H1 (cell line): Measurements from ENCODE around the gene ACSL6. TPM values are rescaled to one million over a fixed set of nuclear protein-coding genes. Genes with fewer than 3 reads are reported as not detected.

ENCODE experiments used
- CTCF ChIA-PET: fragments of 300-600 bp; sonication (Branson Sonifier 250); formaldehyde crosslinking; loops from one replicate; lab custom pipeline; 2021; ENCODE audit not compliant: partially characterized antibody; lab: Charles Lee
- POLR2A ChIA-PET: fragments of 300-600 bp; sonication (Branson Sonifier 250); formaldehyde crosslinking; loops from one replicate; lab custom pipeline; 2021; ENCODE audit warnings: inconsistent platforms; ENCODE audit not compliant: partially characterized antibody; lab: Charles Lee
- DNase-seq, 2 experiments: peaks; one replicate each; pipeline versions ENCODE4 v3.0.0 to v3.0.0-alpha.2; 2010 to 2022; ENCODE audit warnings: low spot score in 2 of 2, low read depth in 1 of 2, mixed read lengths in 1 of 2
- FAIRE-seq: peaks from 2 replicates; lab custom pipeline; 2011; peaks lifted over from hg19 to GRCh38; lab: Jason Lieb, UNC
- H2AFZ ChIP-seq: 2 replicates; pipeline ENCODE4 v1.8.1; 2012; ENCODE audit warnings: low read length, inconsistent platforms
- H2AK5ac ChIP-seq: 2 replicates; pipeline ENCODE4 v1.6.1; 2013; ENCODE audit warnings: low read depth, low read length
- H2BK120ac ChIP-seq: replicated peaks from 2 replicates; pipeline ENCODE3; 2013; ENCODE audit warnings: low read depth, low read length, inconsistent platforms
- H2BK12ac ChIP-seq: 2 replicates; pipeline ENCODE4 v1.6.1; 2013; ENCODE audit warnings: low read depth, low read length
- H2BK15ac ChIP-seq: 2 replicates; pipeline ENCODE4 v1.6.1; 2013; ENCODE audit warnings: low read length
- H2BK20ac ChIP-seq: 2 replicates; pipeline ENCODE4 v1.6.1; 2013; ENCODE audit warnings: low read length
- H2BK5ac ChIP-seq: 2 replicates; pipeline ENCODE4 v1.6.1; 2013; ENCODE audit warnings: low read depth, low read length
- H3K14ac ChIP-seq: 2 replicates; pipeline ENCODE4 v1.6.1; 2013; ENCODE audit warnings: inconsistent platforms; ENCODE audit not compliant: insufficient read length
- H3K18ac ChIP-seq: 2 replicates; pipeline ENCODE4 v1.6.1; 2013; ENCODE audit warnings: low read length; ENCODE audit errors: extremely low read depth
- H3K23ac ChIP-seq: 2 replicates; pipeline ENCODE4 v1.6.1; 2013; ENCODE audit warnings: inconsistent platforms; ENCODE audit not compliant: insufficient read length
- H3K23me2 ChIP-seq: 2 replicates; pipeline ENCODE4 v1.6.1; 2013; ENCODE audit warnings: low read depth, low read length
- H3K27ac ChIP-seq: 2 replicates; pipeline ENCODE4 v1.6.1; 2011; ENCODE audit warnings: low read depth, low read length, inconsistent platforms
- H3K27me3 ChIP-seq, 4 experiments: replicated peaks in 1 of 4; 1 replicate in 1 of 4; 2 replicates in 3 of 4; pipeline versions ENCODE4 v1.6.1 to v1.8.1; 2011 to 2013; ENCODE audit warnings: low read length in 3 of 4, mild to moderate bottlenecking in 3 of 4, inconsistent platforms in 2 of 4, mixed read lengths in 2 of 4, moderate library complexity in 1 of 4; ENCODE audit not compliant: control insufficient read depth in 3 of 4, insufficient read depth in 3 of 4; ENCODE audit errors: extremely low read depth in 1 of 4
- H3K36me3 ChIP-seq, 4 experiments: 2 replicates each; pipeline versions ENCODE4 v1.6.1 to v1.8.1; 2011 to 2013; ENCODE audit warnings: mild to moderate bottlenecking in 4 of 4, low read length in 3 of 4, moderate library complexity in 2 of 4, control low read depth in 1 of 4, inconsistent platforms in 1 of 4; ENCODE audit not compliant: insufficient read depth in 4 of 4, control insufficient read depth in 2 of 4
- H3K4ac ChIP-seq: replicated peaks from 2 replicates; pipeline ENCODE3; 2013; ENCODE audit warnings: low read length, low read depth, mixed read lengths, inconsistent platforms; ENCODE audit not compliant: insufficient read length
- H3K4me1 ChIP-seq, 4 experiments: replicated peaks in 1 of 4; 1 replicate in 1 of 4; 2 replicates in 3 of 4; pipeline versions ENCODE4 v1.6.1 to v1.8.1; 2011 to 2013; ENCODE audit warnings: low read length in 3 of 4, inconsistent platforms in 2 of 4, mixed read lengths in 1 of 4; ENCODE audit not compliant: insufficient read depth in 4 of 4, control insufficient read depth in 3 of 4
- H3K4me2 ChIP-seq, 2 experiments: 2 replicates each; pipeline versions ENCODE4 v1.6.1 to v1.8.1; 2011 to 2013; ENCODE audit warnings: low read depth in 2 of 2, low read length in 2 of 2, control low read depth in 1 of 2, inconsistent platforms in 1 of 2, mild to moderate bottlenecking in 1 of 2; ENCODE audit not compliant: insufficient read depth in 1 of 2
- H3K4me3 ChIP-seq, 4 experiments: fragments of 200-600, 300-600 bp in 1 of 4; sonication (generic), shearing (Covaris generic), sonication (Bioruptor Twin) in 1 of 4; 2 replicates each; pipeline versions ENCODE4 v1.5.1 to v1.8.1; 2011 to 2016; ENCODE audit warnings: low read length in 4 of 4, low read depth in 3 of 4, control low read depth in 2 of 4, inconsistent platforms in 2 of 4, mild to moderate bottlenecking in 2 of 4, mixed read lengths in 1 of 4, moderate library complexity in 1 of 4; ENCODE audit not compliant: insufficient read depth in 2 of 4; ENCODE audit errors: extremely low read depth in 1 of 4
- H3K56ac ChIP-seq: replicated peaks from 2 replicates; pipeline ENCODE3; 2013; ENCODE audit warnings: low read depth, mild to moderate bottlenecking, mixed read lengths, low read length, inconsistent platforms; ENCODE audit not compliant: insufficient read length
- H3K79me1 ChIP-seq: 2 replicates; pipeline ENCODE4 v1.6.1; 2013; ENCODE audit warnings: low read depth, low read length, control low read depth
- H3K79me2 ChIP-seq, 2 experiments: 2 replicates each; pipeline versions ENCODE4 v1.6.1 to v1.8.1; 2012 to 2013; ENCODE audit warnings: low read length in 2 of 2, mild to moderate bottlenecking in 2 of 2, inconsistent platforms in 1 of 2; ENCODE audit not compliant: insufficient read depth in 2 of 2, control insufficient read depth in 1 of 2
- H3K9ac ChIP-seq, 4 experiments: replicated peaks in 1 of 4; 1 replicate in 1 of 4; 2 replicates in 3 of 4; pipeline versions ENCODE4 v1.6.1 to v1.8.1; 2011 to 2013; ENCODE audit warnings: low read depth in 3 of 4, low read length in 3 of 4, control low read depth in 2 of 4, mild to moderate bottlenecking in 2 of 4, moderate library complexity in 2 of 4, inconsistent platforms in 1 of 4; ENCODE audit errors: extremely low read depth in 1 of 4
- H3K9me3 ChIP-seq, 2 experiments: 2 replicates each; pipeline versions ENCODE4 v1.6.1 to v1.8.1; 2012 to 2013; ENCODE audit warnings: mild to moderate bottlenecking in 2 of 2, moderate library complexity in 2 of 2, control low read depth in 1 of 2, inconsistent platforms in 1 of 2, low read depth in 1 of 2, low read length in 1 of 2, mixed read lengths in 1 of 2; ENCODE audit not compliant: insufficient read depth in 2 of 2
- H4K20me1 ChIP-seq, 2 experiments: replicated peaks in 1 of 2; 2 replicates each; pipeline versions ENCODE3 to v1.8.1; 2011 to 2013; ENCODE audit warnings: inconsistent platforms in 2 of 2, low read length in 2 of 2, mild to moderate bottlenecking in 1 of 2; ENCODE audit not compliant: insufficient read depth in 2 of 2, control insufficient read depth in 1 of 2
- H4K5ac ChIP-seq: 2 replicates; pipeline ENCODE4 v1.6.1; 2013; ENCODE audit warnings: low read length, low read depth, mixed read lengths, inconsistent platforms; ENCODE audit not compliant: insufficient read length
- H4K8ac ChIP-seq: 2 replicates; pipeline ENCODE4 v1.8.0; 2013; ENCODE audit warnings: mild to moderate bottlenecking, moderate library complexity, low read length, inconsistent platforms; ENCODE audit not compliant: insufficient read depth; ENCODE audit errors: extremely low read depth
- H4K91ac ChIP-seq: replicated peaks from 2 replicates; pipeline ENCODE3; 2013; ENCODE audit warnings: low read length, mixed read lengths, inconsistent platforms; ENCODE audit not compliant: insufficient read length
- GTF2F1 ChIP-seq: IDR thresholded peaks from 2 replicates; pipeline ENCODE4 v1.6.1; 2012; ENCODE audit warnings: low read depth, low read length, improper control_type of control experiment, borderline replicate concordance
- KDM5A ChIP-seq: fragments of 200-600 bp; IDR thresholded peaks from 2 replicates; pipeline ENCODE4 v1.7.1; 2012; ENCODE audit warnings: mild to moderate bottlenecking, low read length, inconsistent platforms, mixed read lengths
- MAX ChIP-seq: IDR thresholded peaks from 2 replicates; pipeline ENCODE4 v1.6.1; 2012; ENCODE audit warnings: inconsistent platforms
- RNF2 ChIP-seq: fragments of 200-900, 300-1000 bp; sonication (generic); IDR thresholded peaks from 2 replicates; pipeline ENCODE4 v1.7.1; 2016; ENCODE audit warnings: borderline replicate concordance, low read depth, mild to moderate bottlenecking, antibody characterized with exemption, low read length; ENCODE audit not compliant: poor library complexity, severe bottlenecking; ENCODE audit errors: missing control alignments
- TBP ChIP-seq: IDR thresholded peaks from 2 replicates; pipeline ENCODE4 v1.6.1; 2011; ENCODE audit warnings: low read depth, low read length, improper control_type of control experiment
- WGBS, 2 experiments: shearing (Covaris generic) in 1 of 2; methylation state at CpG; one replicate each; pipeline versions ENCODE4 v1.1.6 to v1.1.7; 2013 to 2015; ENCODE audit warnings: low lambda C conversion rate in 2 of 2, mixed read lengths in 2 of 2, inconsistent platforms in 1 of 2, low coverage in 1 of 2, missing lambda C conversion rate in 1 of 2; ENCODE audit not compliant: insufficient replicate concordance in 2 of 2, insufficient coverage in 1 of 2, insufficient read length in 1 of 2; ENCODE audit errors: extremely low coverage in 1 of 2, missing lambda C conversion rate in 1 of 2; 5-methylcytosine and 5-hydroxymethylcytosine counted together
- polyA plus RNA-seq, 7 experiments: library from polyadenylated mRNA; depleted of rRNA in 3 of 7; stranded (reverse) in 5 of 7; unstranded in 2 of 7; fragments of >200 nt in 5 of 7; fragments of 200-250 nt in 2 of 7; gene quantifications; 1 replicate in 5 of 7; 2 replicates in 1 of 7; 4 replicates in 1 of 7; pipeline versions ENCODE4 v1.2.1 to v1.2.3, GENCODE V29; 2011 to 2013; ENCODE audit warnings: missing spikeins in 2 of 7, mixed read lengths in 2 of 7
- total RNA-seq: library from RNA; stranded (reverse); fragmentation: NEBNext Ultra II Directional; extraction: Animal tissue kit (Norgen Biotek cat#: 25700); gene quantifications from 2 replicates; pipeline ENCODE4 v1.2.1, GENCODE V29; 2021

Gene ACSL6
- total and polyA plus RNA-seq, 2 of the 8 experiments (the other 6 are each of a cell fraction or from before 2014, with no cell fraction given), result 2.3 to 2.4 TPM

- H3K23ac ChIP-seq, result no peak overlapping the region
- TF ChIP-seq TBP (no peak), KDM5A (no peak), RNF2 (no peak), GTF2F1 (no peak), MAX (no peak)
- H2BK120ac ChIP-seq, result no peak overlapping the region
- H2BK15ac ChIP-seq, result no peak overlapping the region
- H3K79me2 ChIP-seq, result no peaks in the 10 kb centered on the region
- no peak overlapping the region for H4K91ac ChIP-seq
- no peaks in the 10 kb centered on the region for H3K79me1 ChIP-seq
- no peak overlapping the region for H3K9ac ChIP-seq
- no peak overlapping the region for H4K5ac ChIP-seq
- no peak overlapping the region for H3K4me3 ChIP-seq
- FAIRE-seq, result no peak
- no peaks in the 10 kb centered on the region for H3K4me1 ChIP-seq
- H3K27me3 ChIP-seq, result no peaks in the 10 kb centered on the region
- no peak overlapping the region for H3K4ac ChIP-seq
- DNase-seq, result no peak
- H3K14ac ChIP-seq, result no peak overlapping the region
- no peaks in the 10 kb centered on the region for H3K9me3 ChIP-seq
- WGBS, 2 experiments, result 87% methylated on average over 3 of the region's 3 CpGs; no CpG with 5 or more reads in 1 of the 2 experiments
- POLR2A ChIA-PET, result no interaction called here
- H3K18ac ChIP-seq, result no peak overlapping the region
- H3K36me3 ChIP-seq, result no peaks in the 10 kb centered on the region
- H2BK5ac ChIP-seq, result no peak overlapping the region
- no peaks in the 10 kb centered on the region for H4K20me1 ChIP-seq
- no peak overlapping the region for H2AFZ ChIP-seq
- H2BK12ac ChIP-seq, result no peak overlapping the region
- no peak overlapping the region for H2AK5ac ChIP-seq
- no peak overlapping the region for H2BK20ac ChIP-seq
- no peak overlapping the region for H4K8ac ChIP-seq
- H3K27ac ChIP-seq, result no peak overlapping the region
- H3K56ac ChIP-seq, result no peak overlapping the region
- CTCF ChIA-PET, result no interaction called here
- H3K23me2 ChIP-seq, result no peaks in the 10 kb centered on the region
- H3K4me2 ChIP-seq, result no peak overlapping the region
These were observed 51.6 kb downstream of the ACSL6 start for GRCh38 chr5:131959906-131960305.
